GM18507 (cell line): ENCODE results near the gene PDIA3.
"Not testable (repeated sequence)": the region's sequence is repeated elsewhere in the genome, so short reads cannot be mapped to it uniquely, and the experiment has no call there.

Experiments
- DNase-seq: peaks from one replicate; pipeline ENCODE4 v3.0.0; 2011; ENCODE audit warnings: low read depth; ENCODE audit not compliant: insufficient read length; ENCODE audit errors: extremely low spot score
- FAIRE-seq: peaks from 2 replicates; lab custom pipeline; 2011; peaks lifted over from hg19 to GRCh38; lab: Jason Lieb, UNC

Gene PDIA3

DNA sequence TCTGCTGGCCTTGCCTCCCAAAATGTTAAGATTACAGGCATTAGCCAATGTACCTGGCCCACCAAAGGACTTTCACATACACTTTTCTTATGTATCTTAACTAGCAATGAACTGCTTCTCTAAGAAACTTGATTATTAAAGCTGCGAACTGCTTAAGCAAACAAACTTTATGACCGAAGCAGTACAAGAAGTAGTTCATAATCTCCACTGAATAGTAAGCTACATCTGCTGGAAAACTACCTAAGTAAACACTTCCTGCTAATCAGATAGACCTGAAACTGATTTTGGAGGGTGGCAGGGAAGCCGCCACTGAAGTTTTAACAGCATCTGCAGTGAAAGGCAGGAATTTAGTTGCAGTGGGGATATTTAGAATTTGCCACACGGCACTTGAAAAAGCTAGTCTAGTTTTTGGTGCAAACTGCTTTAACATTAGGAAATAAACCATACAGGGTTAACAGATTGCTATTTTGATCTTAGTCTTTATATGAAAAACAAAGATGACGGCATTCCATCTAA, 62.3 kb downstream of the PDIA3 start:
- DNase-seq (no peak), FAIRE-seq (no peak)

DNA sequence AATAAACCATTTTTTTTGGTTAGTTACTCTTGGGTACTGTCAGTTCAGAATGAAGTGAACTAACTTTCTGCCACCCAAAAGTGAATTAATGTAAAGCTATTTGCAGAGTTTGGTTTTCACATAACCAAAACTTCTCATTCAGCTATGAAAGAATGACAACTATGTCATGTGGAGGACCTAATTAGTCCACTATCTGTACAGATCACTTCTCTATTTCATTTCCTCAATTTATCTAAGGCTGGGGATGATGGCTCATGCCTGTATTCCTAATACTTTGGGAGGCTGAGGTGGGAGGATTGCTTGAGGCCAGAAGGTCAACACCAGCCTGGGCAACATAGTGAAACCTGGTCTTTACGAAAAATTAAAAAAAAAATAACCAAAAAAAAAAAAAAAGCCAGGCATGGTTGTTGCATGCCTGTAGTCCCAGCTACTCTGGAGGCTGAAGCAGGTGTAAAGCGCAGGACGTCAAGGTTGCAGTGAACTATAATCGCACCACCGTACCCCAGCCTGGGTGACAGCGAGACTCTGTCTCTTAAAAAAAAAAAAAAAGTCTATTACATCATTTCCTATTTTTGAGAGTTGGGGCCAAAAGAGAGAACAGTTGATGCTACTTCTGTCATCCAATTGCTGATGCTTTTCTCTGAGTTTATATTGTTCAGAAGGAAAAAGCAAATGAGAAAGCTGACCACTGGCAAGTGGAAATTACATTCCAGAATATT, 62.9 kb downstream of the PDIA3 start:
- no peak for FAIRE-seq

DNA sequence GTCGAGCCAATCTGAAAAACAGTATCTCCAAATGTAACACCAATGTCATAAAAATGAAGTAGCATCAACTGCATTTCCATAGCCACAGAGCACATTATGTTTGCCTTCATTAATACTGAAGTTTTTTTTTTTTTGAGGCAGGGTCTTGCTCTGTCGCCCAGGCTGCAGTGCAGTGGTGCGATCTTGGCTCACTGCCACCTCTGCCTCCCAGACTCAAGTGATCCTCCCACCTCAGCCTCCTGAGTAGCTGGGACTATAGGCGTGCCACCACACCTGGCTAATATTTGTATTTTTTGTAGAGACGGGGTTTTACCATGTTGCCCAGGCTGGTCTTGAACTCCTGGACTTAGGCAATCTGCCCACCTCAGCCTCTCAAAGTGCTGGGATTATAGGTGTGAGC, 68.8 kb downstream of the PDIA3 start:
- not testable (repeated sequence) for FAIRE-seq, DNase-seq

More for the DNA sequence above, 62.9 kb downstream of the PDIA3 start:
- DNase-seq: no peak

DNA sequence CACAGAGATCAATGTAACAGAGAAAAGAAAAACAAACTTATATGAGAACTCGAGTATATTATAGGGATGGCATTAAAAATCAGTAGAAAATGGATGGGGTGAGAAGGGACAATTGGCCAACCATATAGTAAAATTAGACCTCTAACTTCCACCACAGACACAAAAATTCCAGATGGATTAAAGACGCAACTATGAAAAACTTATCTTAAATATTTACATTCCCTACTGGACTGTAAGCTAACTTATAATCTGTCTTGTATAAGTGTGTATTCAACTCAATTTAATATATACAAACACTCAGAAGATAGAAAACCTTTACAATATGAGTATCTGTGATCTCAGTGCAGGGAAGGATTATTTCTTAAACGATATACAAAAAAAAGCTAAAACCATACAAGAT, 75.3 kb downstream of the PDIA3 start:
- DNase-seq: no peak
- no peak for FAIRE-seq
